ENCODE data around the gene PI4KA.
"Not testable (repeated sequence)": the region's sequence is repeated elsewhere in the genome, so short reads cannot be mapped to it uniquely, and the experiment has no call there.

The PI4KA gene

GRCh38 chr22:20779818-20780158 is 78.8 kb downstream of the PI4KA start:
- DNase-seq (ENCODE audit: insufficient read length, low spot score): no peak
- FAIRE-seq: no peak

- DNase-seq (ENCODE audit: insufficient read length, low spot score) (no peak), FAIRE-seq (no peak)
Observed at GRCh38 chr22:20779014-20779817, 79.4 kb downstream of the PI4KA start.

GRCh38 chr22:20777420-20778177 is 81.0 kb downstream of the PI4KA start:
- DNase-seq (ENCODE audit: insufficient read length, low spot score) (peak; percentile 19), FAIRE-seq (no peak)

GRCh38 chr22:20776624-20777405 is 81.8 kb downstream of the PI4KA start:
- FAIRE-seq (no peak), DNase-seq (ENCODE audit: insufficient read length, low spot score) (no peak)

GRCh38 chr22:20775342-20775895 is 83.2 kb downstream of the PI4KA start:
- FAIRE-seq (no peak), DNase-seq (ENCODE audit: insufficient read length, low spot score) (no peak)

- DNase-seq (ENCODE audit: insufficient read length, low spot score) (no peak), FAIRE-seq (no peak)
Observed at GRCh38 chr22:20774882-20775281, 83.7 kb downstream of the PI4KA start.

- no peak for FAIRE-seq
Observed at GRCh38 chr22:20773793-20774212, 84.8 kb downstream of the PI4KA start, which contains the start of gene SERPIND1. Gene SERPIND1, plus strand, starts transcription at chr22:20774113. Its CDS starts 5,200 bp downstream, at chr22:20779313.

GRCh38 chr22:20771918-20772625 is 86.5 kb downstream of the PI4KA start:
- FAIRE-seq (no peak), DNase-seq (ENCODE audit: insufficient read length, low spot score) (no peak)

More at GRCh38 chr22:20773793-20774212, 84.8 kb downstream of the PI4KA start, which contains the start of gene SERPIND1:
- DNase-seq (ENCODE audit: insufficient read length, low spot score): no peak

GRCh38 chr22:20769496-20769826 is 89.2 kb downstream of the PI4KA start:
- FAIRE-seq; DNase-seq (ENCODE audit: insufficient read length, low spot score): not testable (repeated sequence)

- no peak for FAIRE-seq
Observed at GRCh38 chr22:20766530-20766929, 92.1 kb downstream of the PI4KA start.

GRCh38 chr22:20765938-20766337 is 92.7 kb downstream of the PI4KA start:
- DNase-seq (ENCODE audit: insufficient read length, low spot score) (no peak), FAIRE-seq (no peak)

More at GRCh38 chr22:20766530-20766929, 92.1 kb downstream of the PI4KA start:
- no peak for DNase-seq (ENCODE audit: insufficient read length, low spot score)

GRCh38 chr22:20764729-20765128 is 93.9 kb downstream of the PI4KA start:
- no peak for FAIRE-seq

GRCh38 chr22:20764471-20764720 is 94.2 kb downstream of the PI4KA start:
- no peak for DNase-seq (ENCODE audit: insufficient read length, low spot score)
- no peak for FAIRE-seq

More at GRCh38 chr22:20764729-20765128, 93.9 kb downstream of the PI4KA start:
- no peak for DNase-seq (ENCODE audit: insufficient read length, low spot score)

- no peak for DNase-seq (ENCODE audit: insufficient read length, low spot score)
Observed at GRCh38 chr22:20763630-20764470, 94.8 kb downstream of the PI4KA start.

GRCh38 chr22:20762233-20762796 is 96.3 kb downstream of the PI4KA start:
- DNase-seq (ENCODE audit: insufficient read length, low spot score) (no peak), FAIRE-seq (no peak)

More at GRCh38 chr22:20763630-20764470, 94.8 kb downstream of the PI4KA start:
- FAIRE-seq: no peak

GRCh38 chr22:20761536-20761935 is 97.1 kb downstream of the PI4KA start:
- DNase-seq (ENCODE audit: insufficient read length, low spot score): no peak

GRCh38 chr22:20760084-20760483 is 98.5 kb downstream of the PI4KA start:
- FAIRE-seq: no peak

More at GRCh38 chr22:20761536-20761935, 97.1 kb downstream of the PI4KA start:
- FAIRE-seq: no peak

GRCh38 chr22:20758688-20759087 is 99.9 kb downstream of the PI4KA start:
- DNase-seq (ENCODE audit: insufficient read length, low spot score): no peak
- no peak for FAIRE-seq

More at GRCh38 chr22:20760084-20760483, 98.5 kb downstream of the PI4KA start:
- no peak for DNase-seq (ENCODE audit: insufficient read length, low spot score)

- FAIRE-seq: no peak
- no peak for DNase-seq (ENCODE audit: insufficient read length, low spot score)
Observed at GRCh38 chr22:20756846-20757245, 101.8 kb downstream of the PI4KA start.

All from HTR-8/SVneo (cell line).